ENCODE measurements around the gene GRIK1.

DNA sequence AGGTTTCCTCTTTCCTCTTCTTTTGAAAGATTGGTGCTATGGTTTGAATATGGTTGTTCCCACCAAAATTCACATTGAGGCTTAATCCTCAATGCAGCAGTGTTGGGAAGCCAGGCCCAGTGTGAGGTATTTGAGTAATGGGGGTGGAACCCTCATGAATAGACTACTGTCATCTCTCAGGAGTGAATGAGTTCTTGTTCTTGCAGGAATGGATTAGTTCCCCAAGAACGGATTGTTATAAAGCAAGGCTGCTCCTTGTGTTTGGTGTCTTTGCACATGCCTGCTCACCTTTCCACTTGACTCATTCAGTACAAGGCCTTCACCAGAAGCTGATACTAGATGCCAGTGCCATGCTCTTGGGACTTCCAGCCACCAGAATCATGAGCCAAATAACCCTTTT lies 417.9 kb downstream of the GRIK1 start:
- TF ChIP-seq TAF1 (IDR thresholded peaks at IDR 0.05; ENCODE audit: borderline replicate concordance, low read depth, low read length) (no peak), POLR2AphosphoS5 (IDR thresholded peaks at IDR 0.05; ENCODE audit: low read depth, low read length) (no peak)
